Right cardiac atrium (tissue), 5 donors: ENCODE measurements around the gene DCUN1D1. TPM values are rescaled to one million over a fixed set of nuclear protein-coding genes. Genes with fewer than 3 reads are reported as not detected.

ENCODE experiments used
- ATAC-seq, 2 donors: fragments of 200-7000 bp; cut with Tn5 transposase; one replicate each; pipeline versions ENCODE4 v1.8.0 to v1.9.1; 2020; ENCODE audit warnings: moderate library complexity in 2 of 2, mild to moderate bottlenecking in 1 of 2
- DNase-seq, 3 donors: peaks; one replicate each; pipeline ENCODE4 v3.0.0-alpha.2; 2020
- H3K27ac ChIP-seq: one replicate; pipeline ENCODE4 v1.5.1; 2013; ENCODE audit warnings: mild to moderate bottlenecking, low read length, control low read depth, moderate library complexity
- H3K27me3 ChIP-seq: one replicate; pipeline ENCODE4 v1.6.1; 2013; ENCODE audit not compliant: control insufficient read depth, insufficient read depth
- H3K4me1 ChIP-seq: one replicate; pipeline ENCODE4 v1.6.1; 2013; ENCODE audit warnings: low read length; ENCODE audit not compliant: control insufficient read depth, insufficient read depth
- H3K4me3 ChIP-seq: one replicate; pipeline ENCODE4 v1.5.1; 2013; ENCODE audit warnings: low read length, control low read depth
- H3K9me3 ChIP-seq: one replicate; pipeline ENCODE4 v1.6.1; 2013; ENCODE audit warnings: low read length; ENCODE audit not compliant: control insufficient read depth
- WGBS: extraction: QIAGEN DNeasy Blood & Tissue Kit; methylation state at CpG from one replicate; pipeline ENCODE4 v1.1.7; 2013; 5-methylcytosine and 5-hydroxymethylcytosine counted together
- intact Hi-C, 4 donors: fragments of 100-400 bp; cut with DNase I; formaldehyde crosslinking; loops; one replicate each; pipeline versions ENCODE4 v1.11.0 to v1.14.0; 2022 to 2023
- long read RNA-seq, 4 donors: library from polyadenylated mRNA; unstranded; transcript quantifications; one replicate each; pipeline ENCODE4 v2.0.0, GENCODE V29; 2020 to 2021
- polyA plus RNA-seq: library from polyadenylated mRNA; stranded (reverse); fragments of 200-250 nt; gene quantifications from one replicate; pipeline ENCODE4 v1.2.3, GENCODE V29; 2013
- total RNA-seq, 4 donors: library from RNA; stranded (reverse); fragmentation: NEBNext Ultra II Directional; extraction: Animal tissue kit (Norgen Biotek cat#: 25700); gene quantifications; one replicate each; pipeline ENCODE4 v1.2.1, GENCODE V29; 2021
- donor health status: healthy with polysubstance abuse.
- donor health status: DM: no; HTN: yes; CAD: no.
- donor health status: DM: no; HTN: no; CAD: no.
- donor health status: DM: no; HTN: yes; CAD: no; lungs with severe emphysema.
- donor health status: DM: yes; HTN: yes; CAD: no.

Gene DCUN1D1
- total RNA-seq (10 to 100 TPM; 38.5 to 46.4 (median 44.6) TPM), polyA plus RNA-seq (9.0 TPM)
- long read RNA-seq, donor 1, full-length matches to known transcripts = 46 of 72 reads
- long read RNA-seq, donor 1, partial matches to known transcripts = 20 of 72 reads
- long read RNA-seq, donor 1, other reads (novel, unspliced or antisense) = 6 of 72 reads
- long read RNA-seq, donor 2, full-length matches to known transcripts = 11 of 19 reads
- long read RNA-seq, donor 2, partial matches to known transcripts = 5 of 19 reads
- long read RNA-seq, donor 2, other reads (novel, unspliced or antisense) = 3 of 19 reads
- long read RNA-seq, donor 3, full-length matches to known transcripts = 83 of 115 reads
- long read RNA-seq, donor 3, partial matches to known transcripts = 30 of 115 reads
- long read RNA-seq, donor 3, other reads (novel, unspliced or antisense) = 2 of 115 reads
- long read RNA-seq, donor 4, full-length matches to known transcripts = 15 of 24 reads
- long read RNA-seq, donor 4, partial matches to known transcripts = 6 of 24 reads
- long read RNA-seq, donor 4, other reads (novel, unspliced or antisense) = 3 of 24 reads

DNA sequence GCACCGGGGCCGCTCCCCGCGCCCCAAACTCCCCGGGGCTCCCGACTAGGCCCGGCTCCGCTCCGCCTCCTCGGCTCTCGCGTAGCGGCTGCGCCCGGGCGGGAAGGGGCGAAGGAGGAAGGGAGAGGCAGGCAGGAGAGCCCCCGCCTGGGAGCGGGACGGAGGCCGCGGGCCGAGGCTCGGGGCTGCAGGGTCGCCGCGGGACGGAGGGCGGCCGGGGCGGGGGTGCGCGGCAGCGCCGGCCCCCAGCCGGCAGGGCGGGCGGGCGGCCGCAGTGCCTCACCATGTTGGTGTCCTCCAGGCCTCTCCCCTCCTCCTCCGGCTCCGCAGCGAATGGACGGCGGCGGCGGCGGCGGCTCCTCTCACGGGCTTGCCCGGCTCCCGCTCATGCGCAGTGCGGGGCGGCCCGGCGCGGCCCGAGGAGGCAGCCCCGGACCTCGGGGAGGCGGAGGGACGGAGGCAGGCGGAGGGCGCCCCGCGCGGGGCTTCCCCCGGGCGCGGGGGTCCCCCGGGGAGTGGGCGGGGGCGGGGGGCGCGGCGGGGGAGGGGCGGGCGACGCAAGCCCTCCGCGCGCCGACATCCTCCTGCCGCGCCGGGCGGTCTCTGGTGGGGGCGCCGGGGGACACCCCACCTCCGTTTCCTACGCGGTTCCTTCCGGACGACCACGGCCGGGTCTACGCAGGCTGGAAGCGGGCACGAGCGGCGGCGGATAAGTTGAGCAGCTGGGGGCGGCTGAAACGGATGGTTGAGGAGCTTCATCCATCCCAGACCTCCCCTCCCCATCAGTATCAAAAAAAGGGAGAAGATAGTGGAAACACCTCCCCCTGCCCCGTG is at the start of gene DCUN1D1:
Gene DCUN1D1 (minus strand): TSS at position 335 of the 834 bp plus-strand sequence. CDS start 49 bp downstream, at position 286.
- peak within 1 kb of the TSS; percentile 99 for H3K4me3 ChIP-seq
- peak; percentile 98 for ATAC-seq
- H3K9me3 ChIP-seq = no peaks in the 10 kb centered on the region
- intact Hi-C loops = no loop called here
- DNase-seq = peak; percentile 94 to 97 (median 97)
- H3K27ac ChIP-seq = peak within 1 kb of the TSS; percentile 72
- WGBS = under 1% methylated on average over 98 of the region's 106 CpGs
- no peaks in the 10 kb centered on the region for H3K27me3 ChIP-seq
- peaks cover 3% of the 10 kb centered on the region for H3K4me1 ChIP-seq

DNA sequence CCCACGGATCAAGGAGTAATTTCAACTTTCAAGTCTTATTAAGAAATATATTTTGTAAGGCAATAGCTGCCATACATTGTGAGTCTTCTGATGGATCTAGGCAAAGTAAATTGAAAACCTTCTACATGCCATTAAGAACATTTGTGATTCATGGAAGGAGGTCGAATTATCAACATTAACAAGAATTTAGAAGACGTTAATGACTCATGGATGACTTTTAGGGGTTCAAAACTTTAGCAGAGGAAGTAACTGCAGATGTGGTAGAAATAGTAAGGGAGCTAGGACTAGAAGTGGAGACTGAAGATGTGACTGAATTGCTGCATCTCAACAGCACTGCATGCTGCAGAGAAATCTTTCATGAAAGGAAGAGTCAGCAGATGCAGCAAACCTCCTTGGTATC is 48.1 kb upstream of the DCUN1D1 start:
- DNase-seq (no peak), ATAC-seq (no peak)
- Histone ChIP-seq H3K27ac (no peak overlapping the region), H3K4me1 (no peaks in the 10 kb centered on the region), H3K4me3 (no peak overlapping the region), H3K27me3 (no peaks in the 10 kb centered on the region), H3K9me3 (no peaks in the 10 kb centered on the region)
- 98% methylated on average over 3 of the region's 3 CpGs for WGBS
- intact Hi-C loops = no loop called here

DNA sequence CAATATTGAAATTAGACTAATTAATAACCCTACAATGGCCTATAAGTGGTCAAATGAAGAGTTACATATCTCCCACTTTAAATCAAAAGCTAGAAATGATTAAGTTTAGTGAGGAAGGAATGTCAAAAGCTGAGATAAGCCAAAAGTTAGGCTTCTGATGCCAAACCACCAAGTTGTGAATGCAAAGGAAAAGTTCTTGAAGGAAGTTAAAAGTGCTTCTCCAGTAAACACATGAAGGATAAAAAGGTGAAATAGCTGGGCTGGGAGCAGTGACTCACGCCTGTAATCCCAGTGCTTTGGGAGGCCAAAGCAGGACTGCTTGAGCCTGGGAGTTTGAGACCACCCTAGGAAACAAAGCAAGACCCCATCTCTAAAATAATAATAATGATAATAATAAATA is 46.9 kb upstream of the DCUN1D1 start:
- ATAC-seq = no peak
- intact Hi-C loops = no loop called here

DNA sequence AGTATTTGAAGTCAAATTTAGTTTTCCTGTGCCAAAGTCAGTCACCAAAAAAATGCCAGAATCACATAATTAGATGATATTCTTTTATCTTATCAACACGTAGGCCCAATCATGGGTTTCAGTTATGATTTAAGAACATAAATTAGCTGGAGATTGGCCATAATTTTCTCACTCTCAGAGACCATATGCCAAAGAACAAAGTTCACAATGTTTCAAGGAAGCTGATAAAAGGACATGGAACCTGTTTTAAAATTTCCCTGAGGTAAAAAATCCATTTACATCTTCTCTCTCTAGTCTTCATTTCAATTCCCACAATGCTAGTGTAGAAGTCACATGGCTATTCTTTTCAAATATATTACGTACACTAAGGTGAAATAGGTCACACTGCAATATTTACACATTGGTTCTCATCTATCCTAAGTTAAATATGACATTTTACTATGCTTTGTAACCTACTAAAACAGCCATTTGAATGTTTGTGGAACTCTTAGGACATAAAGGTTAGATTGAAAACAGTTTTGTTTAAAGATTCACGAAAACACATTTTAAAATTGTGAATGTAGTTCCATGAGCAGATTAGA is 42.7 kb upstream of the DCUN1D1 start:
- ATAC-seq (no peak), DNase-seq (no peak)
- 75% methylated on average over 3 of the region's 3 CpGs for WGBS
- Histone ChIP-seq H3K27me3 (no peaks in the 10 kb centered on the region), H3K4me1 (no peaks in the 10 kb centered on the region), H3K27ac (no peak overlapping the region), H3K4me3 (no peak overlapping the region), H3K9me3 (no peaks in the 10 kb centered on the region)
- intact Hi-C loops = no loop called here

More for the DNA sequence above, 46.9 kb upstream of the DCUN1D1 start:
- Histone ChIP-seq H3K27ac (no peak overlapping the region), H3K4me1 (no peaks in the 10 kb centered on the region), H3K9me3 (no peaks in the 10 kb centered on the region), H3K27me3 (no peaks in the 10 kb centered on the region), H3K4me3 (no peak overlapping the region)
- WGBS = 100% methylated on average over 1 of the region's 1 CpG
- DNase-seq = no peak

DNA sequence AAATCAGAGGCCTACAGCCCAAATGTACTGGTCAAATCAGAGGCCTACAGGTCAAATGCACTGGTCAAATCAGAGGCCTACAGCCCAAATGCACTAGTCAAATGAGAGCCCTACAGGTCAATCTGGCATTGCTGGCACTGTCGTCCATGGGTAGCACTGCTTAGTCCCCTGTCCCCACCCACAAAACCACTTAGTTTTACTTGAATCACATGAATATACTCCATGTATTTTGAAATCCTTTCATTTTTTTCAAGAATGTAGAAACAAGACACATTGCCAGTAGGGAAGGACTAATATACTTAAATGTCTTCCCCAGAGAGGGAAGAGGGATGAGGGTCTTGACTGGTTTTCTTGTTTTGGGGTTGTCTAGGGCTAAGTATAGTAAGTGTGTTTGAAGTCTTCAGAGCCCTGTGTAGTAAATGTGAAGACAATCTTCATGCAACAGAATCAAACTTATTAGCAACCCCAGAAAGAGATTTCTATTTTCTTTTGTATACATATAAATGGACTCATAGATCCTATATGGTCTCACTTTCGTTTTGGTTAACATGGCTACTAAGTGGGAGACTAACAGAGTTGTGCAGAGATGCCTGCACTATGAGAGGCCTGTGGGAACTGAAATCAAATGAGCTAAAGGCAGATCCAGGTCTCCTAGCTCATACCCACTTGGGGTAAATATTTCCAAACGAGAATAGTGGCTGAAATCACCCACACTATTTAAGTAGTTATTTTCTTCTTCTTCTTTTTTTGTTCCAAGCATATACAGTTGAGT is 38.3 kb upstream of the DCUN1D1 start:
- 95% methylated on average over 3 of the region's 3 CpGs for WGBS
- intact Hi-C loops = no loop called here
- H3K4me1 ChIP-seq = no peaks in the 10 kb centered on the region
- DNase-seq = no peak
- H3K4me3 ChIP-seq = no peak overlapping the region
- ATAC-seq = no peak
- no peak overlapping the region for H3K27ac ChIP-seq
- no peaks in the 10 kb centered on the region for H3K9me3 ChIP-seq
- H3K27me3 ChIP-seq = no peaks in the 10 kb centered on the region

- Histone ChIP-seq H3K4me1 (no peaks in the 10 kb centered on the region), H3K27me3 (no peaks in the 10 kb centered on the region), H3K4me3 (no peak overlapping the region), H3K9me3 (no peaks in the 10 kb centered on the region), H3K27ac (no peak overlapping the region)
- intact Hi-C loops = no loop called here
- 72% methylated on average over 2 of the region's 2 CpGs for WGBS
- DNase-seq = no peak
- ATAC-seq = no peak
Observed at GRCh38 chr3:183015185-183015584, 34.8 kb upstream of the DCUN1D1 start.

DNA sequence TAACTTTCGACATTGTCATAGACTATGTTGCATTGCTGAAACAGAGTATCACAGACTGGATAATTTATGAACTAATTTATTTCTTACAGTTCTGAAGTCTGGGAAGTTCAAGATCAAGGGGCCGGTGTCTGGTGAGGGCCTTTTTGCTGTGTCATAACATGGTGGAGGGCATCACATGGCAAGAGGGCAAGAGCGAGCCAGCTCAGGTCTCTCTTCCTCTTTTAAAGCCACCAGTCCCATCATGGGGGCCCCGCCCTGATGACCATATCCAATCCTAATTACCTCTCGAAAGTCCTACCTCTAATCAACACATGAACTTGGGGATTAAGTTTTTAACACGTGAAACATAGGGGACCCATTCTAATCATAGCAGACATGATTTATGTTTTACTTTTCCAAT is 33.5 kb upstream of the DCUN1D1 start:
- 87% methylated on average over 6 of the region's 6 CpGs for WGBS
- Histone ChIP-seq H3K4me3 (no peak overlapping the region), H3K27me3 (no peaks in the 10 kb centered on the region), H3K27ac (no peak overlapping the region), H3K4me1 (no peaks in the 10 kb centered on the region), H3K9me3 (no peaks in the 10 kb centered on the region)
- ATAC-seq = no peak
- DNase-seq = no peak
- intact Hi-C loops = no loop called here

GRCh38 chr3:183013074-183013473 is 32.7 kb upstream of the DCUN1D1 start:
- no peak for ATAC-seq
- H3K9me3 ChIP-seq = no peaks in the 10 kb centered on the region
- no peak overlapping the region for H3K4me3 ChIP-seq
- H3K27me3 ChIP-seq = no peaks in the 10 kb centered on the region
- intact Hi-C loops = no loop called here
- no peak overlapping the region for H3K27ac ChIP-seq
- no peaks in the 10 kb centered on the region for H3K4me1 ChIP-seq
- DNase-seq = no peak
- 92% methylated on average over 5 of the region's 5 CpGs for WGBS

DNA sequence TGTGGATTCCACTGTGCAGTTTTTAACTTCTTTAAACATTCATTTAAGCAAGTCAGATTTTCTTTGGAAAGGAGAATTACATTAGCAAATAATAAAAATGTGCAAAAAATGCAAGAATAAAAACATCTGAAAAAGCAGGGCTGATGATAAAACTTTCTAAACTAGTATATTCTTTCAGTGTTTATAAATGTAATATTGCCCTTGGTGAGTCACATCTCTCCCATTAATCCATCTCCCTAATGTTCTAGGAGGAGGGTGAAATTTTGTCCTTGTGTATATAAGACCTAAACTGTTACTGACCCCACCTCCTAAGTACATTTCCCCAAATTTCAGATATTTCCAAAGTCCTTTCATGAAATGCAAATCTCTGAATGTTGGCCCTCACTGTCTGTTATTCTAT is 28.5 kb upstream of the DCUN1D1 start:
- Histone ChIP-seq H3K4me1 (no peaks in the 10 kb centered on the region), H3K9me3 (no peaks in the 10 kb centered on the region), H3K27ac (no peak overlapping the region), H3K4me3 (no peak overlapping the region), H3K27me3 (no peaks in the 10 kb centered on the region)
- ATAC-seq = no peak
- intact Hi-C loops = no loop called here
- DNase-seq = no peak

- ATAC-seq (no peak), DNase-seq (no peak)
- intact Hi-C loops = no loop called here
- WGBS = 92% methylated on average over 4 of the region's 4 CpGs
- Histone ChIP-seq H3K27ac (no peak overlapping the region), H3K4me3 (no peak overlapping the region), H3K27me3 (no peaks in the 10 kb centered on the region), H3K9me3 (no peaks in the 10 kb centered on the region), H3K4me1 (no peaks in the 10 kb centered on the region)
Observed at GRCh38 chr3:183008303-183008702, 28.0 kb upstream of the DCUN1D1 start.
